Endothelial cell of umbilical vein (primary cell): ENCODE results near the gene NR1I3. TPM values are rescaled to one million over a fixed set of nuclear protein-coding genes. Genes with fewer than 3 reads are reported as not detected.

Experiments
- BruUV-seq: library from RNA; stranded (reverse); fragments of 400-500 nt; replicated peaks from 2 replicates; lab custom pipeline; 2021; lab: Mats Ljungman, UMichigan
- CTCF ChIA-PET: fragments of 300-600, 350-600 bp; sonication (Branson Sonifier 250); formaldehyde crosslinking; loops from one replicate; lab custom pipeline; 2021; ENCODE audit warnings: antibody characterized with exemption, inconsistent platforms; lab: Charles Lee
- POLR2A ChIA-PET: fragments of 300-600, 350-600 bp; sonication (Branson Sonifier 250); formaldehyde crosslinking; loops from one replicate; lab custom pipeline; 2021; ENCODE audit warnings: antibody characterized with exemption, inconsistent platforms; lab: Charles Lee
- DNase-seq: peaks from one replicate; pipeline ENCODE4 v3.0.0-alpha.2; 2011; ENCODE audit warnings: low read depth, low spot score
- FAIRE-seq: peaks from 2 replicates; lab custom pipeline; 2011; peaks lifted over from hg19 to GRCh38; lab: Jason Lieb, UNC
- H2AFZ ChIP-seq: 2 replicates; pipeline ENCODE4 v1.6.0; 2012; ENCODE audit warnings: low read depth, low read length, control low read depth, inconsistent platforms
- H3K27ac ChIP-seq: 2 replicates; pipeline ENCODE4 v1.5.1; 2011; ENCODE audit warnings: low read depth, mild to moderate bottlenecking, control low read depth, low read length, moderate library complexity; ENCODE audit not compliant: insufficient read depth
- H3K27me3 ChIP-seq, 2 experiments: 2 replicates each; pipeline versions ENCODE4 v1.6.0 to v1.6.1; 2011; ENCODE audit warnings: low read length in 2 of 2, mixed read lengths in 1 of 2; ENCODE audit not compliant: control insufficient read depth in 2 of 2, insufficient read depth in 2 of 2
- H3K36me3 ChIP-seq, 2 experiments: 2 replicates in 1 of 2; 3 replicates in 1 of 2; pipeline ENCODE4 v1.5.1; 2011; ENCODE audit warnings: low read length in 2 of 2, mild to moderate bottlenecking in 1 of 2, moderate library complexity in 1 of 2; ENCODE audit not compliant: control insufficient read depth in 2 of 2, insufficient read depth in 2 of 2; ENCODE audit errors: extremely low read depth in 1 of 2
- H3K4me1 ChIP-seq: 3 replicates; pipeline ENCODE4 v1.5.1; 2011; ENCODE audit warnings: mild to moderate bottlenecking, low read length; ENCODE audit not compliant: control insufficient read depth, insufficient read depth; ENCODE audit errors: extremely low read depth
- H3K4me2 ChIP-seq: 2 replicates; pipeline ENCODE4 v1.6.1; 2011; ENCODE audit warnings: low read length, control low read depth, mixed read lengths; ENCODE audit not compliant: insufficient read depth
- H3K4me3 ChIP-seq, 3 experiments: fragments of 200-600 bp in 1 of 3; sonication (generic), shearing (Covaris generic) in 1 of 3; replicated peaks in 1 of 3; 2 replicates each; pipeline ENCODE4 v1.5.1; 2011 to 2016; ENCODE audit warnings: control low read depth in 3 of 3, low read length in 3 of 3, mild to moderate bottlenecking in 2 of 3, inconsistent platforms in 1 of 3, low read depth in 1 of 3, moderate library complexity in 1 of 3; ENCODE audit not compliant: insufficient read depth in 1 of 3
- H3K79me2 ChIP-seq: 2 replicates; pipeline ENCODE4 v1.6.0; 2012; ENCODE audit warnings: low read length, inconsistent platforms; ENCODE audit not compliant: control insufficient read depth, insufficient read depth
- H3K9ac ChIP-seq: replicated peaks from 2 replicates; pipeline ENCODE3; 2011; ENCODE audit warnings: low read length, control low read depth; ENCODE audit not compliant: insufficient read depth; ENCODE audit errors: extremely low read depth
- H3K9me1 ChIP-seq: replicated peaks from 3 replicates; pipeline ENCODE4 v1.6.0; 2011; ENCODE audit warnings: mild to moderate bottlenecking, low read length; ENCODE audit not compliant: control insufficient read depth, insufficient read depth; ENCODE audit errors: extremely low read depth
- H3K9me3 ChIP-seq: replicated peaks from 2 replicates; pipeline ENCODE4 v1.5.1; 2012; ENCODE audit warnings: low read length, inconsistent platforms; ENCODE audit not compliant: control insufficient read depth, insufficient read depth
- H4K20me1 ChIP-seq: replicated peaks from 2 replicates; pipeline ENCODE3; 2011; ENCODE audit warnings: mild to moderate bottlenecking, low read length; ENCODE audit not compliant: control insufficient read depth, insufficient read depth; ENCODE audit errors: extremely low read depth
- CTCF ChIP-seq, 2 donors: IDR thresholded peaks; 1 replicate in 1 of 2; 2 replicates in 1 of 2; pipeline ENCODE4 v1.5.1; 2011; ENCODE audit warnings: low read length in 2 of 2, mild to moderate bottlenecking in 2 of 2, moderate library complexity in 2 of 2, control low read depth in 1 of 2, inconsistent platforms in 1 of 2, low read depth in 1 of 2; ENCODE audit not compliant: insufficient read depth in 1 of 2; ENCODE audit errors: extremely low read depth in 1 of 2
- EZH2 ChIP-seq: IDR thresholded peaks from 2 replicates; pipeline ENCODE4 v1.6.1; 2012; ENCODE audit warnings: borderline replicate concordance, low read depth, mild to moderate bottlenecking, moderate library complexity, low read length, inconsistent platforms; ENCODE audit not compliant: severe bottlenecking
- FOS ChIP-seq: IDR thresholded peaks from 2 replicates; pipeline ENCODE4 v1.6.1; 2011; ENCODE audit warnings: mild to moderate bottlenecking, low read length, moderate library complexity, borderline replicate concordance; ENCODE audit not compliant: insufficient read depth
- GATA2 ChIP-seq: IDR thresholded peaks from 2 replicates; pipeline ENCODE4 v1.7.0; 2011; ENCODE audit warnings: low read depth, mild to moderate bottlenecking, moderate library complexity, mixed read lengths, low read length; ENCODE audit not compliant: insufficient read length, insufficient read depth
- JUN ChIP-seq: IDR thresholded peaks from 2 replicates; pipeline ENCODE4 v1.6.1; 2011; ENCODE audit warnings: borderline replicate concordance, low read depth; ENCODE audit not compliant: insufficient read length, insufficient read depth
- MAX ChIP-seq: IDR thresholded peaks from 2 replicates; pipeline ENCODE4 v1.6.1; 2011; ENCODE audit not compliant: insufficient read depth, insufficient read length
- MYC ChIP-seq: IDR thresholded peaks from one replicate; pipeline ENCODE4 v1.6.1; 2011; ENCODE audit warnings: mild to moderate bottlenecking, low read depth, low read length
- POLR2A ChIP-seq: IDR thresholded peaks from 2 replicates; pipeline ENCODE4 v1.6.1; 2012; ENCODE audit warnings: low read depth, mild to moderate bottlenecking, control low read depth, low read length
- POLR2AphosphoS5 ChIP-seq: IDR thresholded peaks from 2 replicates; pipeline ENCODE4 v1.6.1; 2012; ENCODE audit warnings: low read depth, mild to moderate bottlenecking, control low read depth, low read length, moderate library complexity; ENCODE audit not compliant: insufficient read depth
- dilution Hi-C: fragments of 300-500 bp; cut with MboI; formaldehyde crosslinking; loops from one replicate; pipeline ENCODE4 v1.15.0; 2019; ENCODE audit warnings: low sequenced_read_pairs; ENCODE audit not compliant: extremely low pct_ligation_motif_present
- intact Hi-C: fragments of 100-400 bp; cut with micrococcal nuclease; formaldehyde crosslinking; loops from one replicate; pipeline ENCODE4 v1.10.0; 2022
- polyA plus RNA-seq, 4 experiments: library from polyadenylated mRNA; depleted of rRNA in 3 of 4; stranded (reverse) in 3 of 4; unstranded in 1 of 4; fragments of >200 nt; gene quantifications; 2 replicates each; pipeline versions ENCODE4 v1.2.1 to v1.2.3, GENCODE V29; 2011 to 2012; ENCODE audit warnings: missing spikeins in 1 of 4
- total RNA-seq: library from RNA; stranded (reverse); gene quantifications from 2 replicates; pipeline ENCODE4 v1.2.3, GENCODE V29; 2021

Gene NR1I3
- total and polyA plus RNA-seq, 2 donors (not counting 3 experiments of a cell fraction or from before 2014, with no cell fraction given), result not detected

- dilution Hi-C loops, result no loop called here
- no peaks in the 10 kb centered on the region for H3K27me3 ChIP-seq
- peak overlapping the region; percentile 1 for H2AFZ ChIP-seq
- H3K27ac ChIP-seq, result peak overlapping the region; percentile 98
- H4K20me1 ChIP-seq, result no peaks in the 10 kb centered on the region
- H3K4me2 ChIP-seq, result peak overlapping the region; percentile 47
- FAIRE-seq, result no peak
- intact Hi-C loops, result no loop called here
- ChIA-PET POLR2A (no interaction called here), CTCF (interaction anchor here (0.6 to 3.2 kb wide), 10 partner anchors 12 to 193 kb away, joined by 3 to 35 read pairs (median 6); partner anchors contain the start of genes PPOX and TOMM40L)
- peaks cover 0 to 3% of the 10 kb centered on the region in 2 experiments for H3K36me3 ChIP-seq
- no peaks in the 10 kb centered on the region for H3K9me1 ChIP-seq
- peaks cover 55% of the 10 kb centered on the region for H3K4me1 ChIP-seq
- H3K9me3 ChIP-seq, result no peaks in the 10 kb centered on the region
- peak overlapping the region; percentile 26 to 51 (median 40) for H3K4me3 ChIP-seq
- no peak for DNase-seq
- H3K9ac ChIP-seq, result peak overlapping the region; percentile 42
- BruUV-seq, result no TSS peak
- TF ChIP-seq MAX (no peak), JUN (no peak), POLR2A (no peak), EZH2 (no peak), POLR2AphosphoS5 (no peak), MYC (no peak), CTCF (IDR thresholded peaks at IDR 0.05; ENCODE audit: extremely low read depth in 1 of 2, insufficient read depth in 1 of 2, low read depth in 1 of 2, low read length in 2 of 2) (no peak), GATA2 (no peak), FOS (no peak)
- peaks cover 37% of the 10 kb centered on the region for H3K79me2 ChIP-seq
Measured at GRCh38 chr1:161197560-161198193, 40.3 kb downstream of the NR1I3 start.
